HG03439 (cell line): ENCODE measurements around the gene TGDS.
"Not testable (repeated sequence)": the region's sequence is repeated elsewhere in the genome, so short reads cannot be mapped to it uniquely, and the experiment has no call there.

Source experiments
- ATAC-seq: cut with Tn5 transposase; IDR thresholded peaks from one replicate; pipeline ENCODE4 v1.9.1; 2021; ENCODE audit warnings: mild to moderate bottlenecking, moderate library complexity; ENCODE audit not compliant: unreplicated experiment

Gene TGDS

GRCh38 chr13:94556041-94556440 is 39.9 kb downstream of the TGDS start:
- ATAC-seq: no peak

- ATAC-seq: no peak
Measured at GRCh38 chr13:94553766-94554165, 42.2 kb downstream of the TGDS start.

GRCh38 chr13:94552095-94552494 is 43.9 kb downstream of the TGDS start:
- ATAC-seq: no peak

- ATAC-seq: no peak
Measured at GRCh38 chr13:94550062-94550738, 45.8 kb downstream of the TGDS start.

DNA sequence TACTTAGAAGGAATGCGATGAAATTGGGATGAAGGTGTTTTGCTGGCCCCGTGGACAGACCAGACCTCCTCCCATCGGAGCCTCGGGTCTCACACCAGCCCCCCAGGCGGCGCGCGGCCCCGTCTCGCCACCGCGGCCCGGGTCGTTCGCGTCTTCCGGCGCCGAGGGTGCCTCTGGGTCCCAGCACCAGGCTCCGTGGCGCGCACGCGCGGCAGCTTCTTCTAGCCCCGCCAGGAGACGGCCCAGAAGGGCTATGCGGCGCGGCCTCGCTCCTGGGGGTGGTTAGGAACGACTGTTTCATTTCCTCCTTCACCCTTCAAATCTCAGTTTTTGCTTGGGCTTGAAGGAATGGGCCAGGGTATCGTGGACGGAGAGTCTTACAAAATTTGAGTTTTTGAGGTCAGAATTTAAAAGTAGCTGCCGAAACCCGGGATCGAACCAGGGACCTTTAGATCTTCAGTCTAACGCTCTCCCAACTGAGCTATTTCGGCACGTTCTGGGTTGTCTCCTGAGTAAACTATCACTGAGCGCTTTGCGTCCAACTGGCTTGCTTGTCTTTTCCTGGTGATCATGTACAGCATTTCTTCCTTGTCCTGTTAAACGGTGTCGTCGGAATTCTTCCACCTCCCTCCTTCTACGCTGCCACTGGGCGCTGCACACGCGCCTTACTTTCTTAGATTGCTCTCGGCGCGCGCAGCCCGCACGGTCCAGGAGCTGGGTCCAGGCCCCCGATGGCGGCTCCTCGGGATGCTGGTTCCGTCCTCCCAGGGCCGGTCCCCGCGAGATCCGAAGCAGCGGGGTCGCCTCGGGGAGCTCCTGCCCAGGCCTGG is 46.5 kb downstream of the TGDS start:
- ATAC-seq: peak; percentile 93

GRCh38 chr13:94548821-94549231 is 47.1 kb downstream of the TGDS start:
- peak; percentile 73 for ATAC-seq

DNA sequence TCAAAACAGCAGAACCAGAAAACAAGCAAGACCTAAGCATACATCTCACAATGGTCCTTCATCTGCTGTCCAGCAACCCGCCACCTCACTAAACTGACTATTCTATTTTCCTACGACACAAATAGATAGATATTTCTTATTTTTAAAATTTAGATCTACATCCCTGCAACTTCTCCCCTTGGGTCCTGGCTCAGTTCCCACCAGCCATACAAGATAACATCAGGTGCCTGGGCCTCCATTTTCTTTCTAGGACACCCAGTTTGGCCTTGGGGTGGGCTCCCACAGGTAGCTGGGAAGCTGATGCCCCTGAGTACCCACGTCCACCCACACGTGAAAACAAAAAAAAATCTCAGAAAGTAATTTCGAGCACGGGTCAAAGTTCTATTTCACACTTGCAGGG is 47.6 kb downstream of the TGDS start:
- no peak for ATAC-seq

DNA sequence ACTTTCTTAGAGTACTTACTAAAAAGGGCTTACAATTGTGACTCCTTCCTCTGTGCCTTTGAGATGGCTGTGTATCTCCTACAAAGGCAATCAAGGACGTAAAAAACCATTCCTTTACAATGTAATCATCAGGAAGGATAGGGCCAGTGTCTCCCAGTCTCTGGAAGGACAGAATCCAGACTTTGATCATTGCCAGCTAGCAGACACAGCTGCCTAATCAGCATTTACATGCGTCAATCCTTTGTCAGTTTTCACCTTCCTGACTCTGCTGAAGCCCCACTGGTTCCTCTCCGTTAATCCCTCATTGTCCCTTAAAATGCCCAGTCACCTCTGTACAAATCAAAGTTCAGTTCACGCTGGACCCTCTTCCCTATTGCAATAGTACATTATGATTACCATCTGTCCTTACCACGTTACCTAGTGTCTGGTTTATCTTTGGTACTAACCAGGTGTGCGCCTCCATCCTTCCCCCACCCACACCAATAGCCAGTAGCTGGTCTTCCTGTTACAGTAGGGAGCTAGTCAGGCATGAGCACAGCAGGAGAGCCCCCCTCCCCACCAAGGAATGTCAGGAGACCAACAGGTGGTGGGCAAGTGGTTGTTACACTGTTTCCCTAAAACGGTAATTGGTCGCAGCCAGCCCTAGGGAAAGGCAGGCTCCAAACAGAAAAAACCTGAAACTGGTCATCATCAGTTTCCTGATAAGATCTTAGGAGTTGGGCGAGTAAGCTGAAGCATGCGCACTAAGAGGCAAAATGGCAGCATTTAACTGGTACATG is 49.7 kb downstream of the TGDS start:
- ATAC-seq: no peak

DNA sequence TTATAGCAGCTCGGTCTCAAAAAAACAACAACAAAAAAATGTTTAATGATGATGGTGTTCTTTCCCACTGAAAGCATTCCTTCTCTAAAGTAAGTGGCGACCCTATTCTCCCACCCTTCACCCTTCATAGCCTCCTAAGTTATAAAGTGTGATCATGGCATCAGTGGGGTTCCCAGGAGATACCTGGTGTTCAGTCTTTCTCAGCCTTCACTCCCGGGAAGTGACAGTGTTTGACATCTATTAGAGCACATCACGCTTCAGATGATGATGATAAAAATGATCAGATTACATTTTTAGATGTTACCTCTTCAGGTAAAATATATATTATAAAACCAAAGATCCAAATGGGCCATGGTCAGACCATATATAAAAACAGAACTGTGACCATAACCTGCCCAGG is 51.0 kb downstream of the TGDS start:
- ATAC-seq: no peak

GRCh38 chr13:94542917-94543316 is 53.0 kb downstream of the TGDS start:
- no peak for ATAC-seq

GRCh38 chr13:94537740-94538630 is 58.0 kb downstream of the TGDS start:
- no peak for ATAC-seq

DNA sequence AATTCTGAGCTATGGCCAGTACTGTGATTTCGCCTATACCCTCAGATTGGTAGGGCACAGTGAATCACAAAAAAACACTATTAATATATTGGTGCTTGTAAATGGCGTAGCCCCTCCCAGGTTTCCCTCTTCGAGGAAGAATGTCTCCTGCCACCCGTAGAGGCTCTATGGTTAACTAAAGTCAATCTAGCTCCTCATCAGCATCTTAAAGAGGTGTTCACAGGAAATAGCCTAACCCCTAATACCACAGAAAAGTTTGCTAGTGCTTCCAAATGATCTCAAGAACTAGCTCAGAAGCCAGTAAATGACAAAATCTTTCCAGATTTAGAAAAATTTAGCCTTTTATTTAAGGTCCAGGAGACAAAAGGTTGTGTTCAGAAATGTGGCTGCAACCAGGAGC is 60.2 kb downstream of the TGDS start:
- no peak for ATAC-seq

DNA sequence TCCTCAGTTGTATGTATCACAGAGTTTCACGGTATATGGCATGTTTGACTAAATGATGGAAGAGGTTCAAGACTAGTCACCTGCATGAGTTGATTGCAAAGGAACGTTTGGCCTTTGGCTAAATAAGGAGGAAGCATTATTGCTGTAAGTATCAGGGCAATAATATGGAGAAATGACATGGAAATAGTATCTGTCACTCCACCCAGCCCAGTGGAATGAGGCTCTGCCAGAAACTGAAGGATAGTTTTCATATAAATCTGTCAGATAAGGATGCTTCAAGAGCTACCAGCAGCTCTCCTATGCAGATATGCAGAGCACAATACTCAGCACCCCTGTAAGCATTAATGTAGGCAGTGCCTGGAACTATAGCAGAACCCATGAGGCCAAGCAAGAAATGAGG is 60.7 kb downstream of the TGDS start:
- no peak for ATAC-seq

DNA sequence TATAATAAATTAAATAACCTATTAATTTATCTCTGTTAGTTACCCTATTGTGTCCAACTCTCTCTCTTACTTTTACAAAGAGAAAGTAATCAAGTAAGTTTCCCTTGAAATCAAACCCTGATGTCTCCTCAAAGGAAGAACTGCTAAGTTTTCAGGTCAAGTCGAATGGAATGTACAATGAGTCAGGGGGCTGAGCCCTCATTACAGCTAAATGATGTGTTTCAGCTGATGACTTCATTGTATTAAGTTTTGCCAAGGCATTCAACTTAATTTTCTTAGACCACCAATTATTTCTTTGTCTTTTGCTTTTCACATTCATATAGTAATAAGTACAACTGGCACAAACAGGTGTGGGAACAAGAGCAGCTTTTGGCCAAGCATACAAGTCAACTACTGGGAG is 61.8 kb downstream of the TGDS start:
- no peak for ATAC-seq

- ATAC-seq: not testable (repeated sequence)
Measured at GRCh38 chr13:94532278-94532677, 63.7 kb downstream of the TGDS start.

DNA sequence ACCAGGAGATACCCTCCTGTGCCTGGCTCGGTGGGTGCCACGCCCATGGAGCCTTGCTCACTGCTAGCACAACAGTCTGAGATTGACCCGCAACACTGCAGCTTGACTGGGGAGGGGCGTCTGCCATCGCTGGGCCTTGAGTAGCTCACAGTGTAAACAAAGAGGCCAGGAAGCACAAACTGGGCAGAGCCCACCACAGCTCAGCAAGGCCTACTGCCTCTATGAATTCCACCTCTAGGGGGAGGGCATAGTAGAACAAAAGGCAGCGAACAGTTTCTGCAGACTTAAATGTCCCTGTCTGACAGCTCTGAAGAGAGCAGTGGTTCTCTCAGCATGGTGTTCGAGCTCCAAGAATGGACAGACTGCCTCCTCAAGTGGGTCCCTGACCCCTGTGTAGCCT is 69.0 kb downstream of the TGDS start:
- not testable (repeated sequence) for ATAC-seq

DNA sequence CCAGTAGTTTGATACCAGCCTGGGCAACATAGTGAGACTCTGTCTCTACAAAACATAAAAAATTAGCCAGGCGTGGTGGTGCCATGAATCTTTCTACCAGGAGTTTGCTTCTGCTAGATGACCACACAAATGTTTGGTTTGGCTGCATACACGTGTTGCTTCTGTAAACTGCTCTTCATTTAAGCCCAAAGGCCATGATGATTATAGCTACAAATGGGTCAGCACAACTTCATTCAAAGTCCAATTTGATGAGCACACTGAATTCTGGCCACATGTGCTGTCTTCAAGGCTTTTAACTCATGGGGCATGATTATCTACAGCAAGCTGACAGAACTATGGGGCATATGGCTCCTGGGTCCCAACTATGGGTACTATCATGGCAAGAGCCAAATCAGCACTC is 70.2 kb downstream of the TGDS start:
- no peak for ATAC-seq

- ATAC-seq: no peak
Measured at GRCh38 chr13:94524407-94524806, 71.5 kb downstream of the TGDS start.
